Adrenal gland (tissue), 12 donors: ENCODE data around the gene CCDC146. TPM values are rescaled to one million over a fixed set of nuclear protein-coding genes. Genes with fewer than 3 reads are reported as not detected.

ENCODE experiments used
- DNase-seq, 7 donors: peaks; one replicate each; pipeline ENCODE4 v3.0.0-alpha.2; 2019 to 2020
- H3K27ac ChIP-seq, 5 donors: fragments of 200-600 bp; sonication (generic) in 4 of 5; 1 replicate in 3 of 5; 2 replicates in 2 of 5; pipeline versions ENCODE4 v1.5.1 to v1.8.0; 2016 to 2020; ENCODE audit warnings: mild to moderate bottlenecking in 1 of 5
- H3K27me3 ChIP-seq: fragments of 200-600 bp; 2 replicates; pipeline ENCODE4 v1.8.0; 2021
- H3K36me3 ChIP-seq, 2 donors: fragments of 200-600 bp; replicated peaks in 1 of 2; 1 replicate in 1 of 2; 2 replicates in 1 of 2; pipeline versions ENCODE4 v1.5.1 to v1.8.0; 2018 to 2022
- H3K4me1 ChIP-seq, 2 donors: fragments of 200-600 bp; replicated peaks in 1 of 2; 1 replicate in 1 of 2; 2 replicates in 1 of 2; pipeline versions ENCODE4 v1.5.1 to v1.8.0; 2018 to 2021
- H3K4me3 ChIP-seq, 4 donors: fragments of 200-600 bp; sonication (generic) in 3 of 4; one replicate each; pipeline ENCODE4 v1.5.1; 2016 to 2018
- H3K9me3 ChIP-seq, 3 donors: fragments of 200-600 bp; sonication (generic) in 1 of 3; replicated peaks in 1 of 3; 1 replicate in 2 of 3; 2 replicates in 1 of 3; pipeline versions ENCODE4 v1.5.1 to v1.8.0; 2016 to 2021
- POLR2A ChIP-seq, 2 donors: fragments of 450-650 bp; IDR thresholded peaks; one replicate each; pipeline ENCODE4 v1.6.1; 2017; ENCODE audit warnings: antibody characterized with exemption in 2 of 2, mild to moderate bottlenecking in 2 of 2, moderate library complexity in 1 of 2
- WGBS, 4 donors: extraction: QIAGEN DNeasy Blood & Tissue Kit in 2 of 4; methylation state at CpG; one replicate each; pipeline versions ENCODE4 v1.1.5 to v1.1.7; 2013 to 2017; 5-methylcytosine and 5-hydroxymethylcytosine counted together
- intact Hi-C, 2 donors: fragments of 100-400 bp; cut with DNase I; formaldehyde crosslinking; loops; one replicate each; pipeline versions ENCODE4 v1.14.1 to v1.15.0; 2022 to 2023
- polyA plus RNA-seq, 3 donors: library from polyadenylated mRNA; stranded (reverse); fragments of 200-250 nt in 2 of 3; fragments of 350-450 nt in 1 of 3; fragmentation: Illumina TruSeq in 1 of 3; extraction: RNeasy Lipid Tissue Mini Kit (QIAGEN cat#74804) in 1 of 3; gene quantifications; one replicate each; pipeline ENCODE4 v1.2.3, GENCODE V29; 2013 to 2014
- total RNA-seq, 9 donors: library from RNA; depleted of rRNA in 4 of 9; stranded (reverse); fragments of >200 nt in 4 of 9; fragments of 120-200 nt in 1 of 9; fragmentation: NEBNext Ultra II Directional in 1 of 9; extraction: Animal tissue kit (Norgen Biotek cat#: 25700) in 1 of 9; gene quantifications; one replicate each; pipeline versions ENCODE4 v1.1.0 to v1.2.4, GENCODE V29; 2013 to 2023
- TF ChIP-seq, protein P1 (sequence below), 6 experiments: fragments of 450-650 bp in 4 of 6; fragments of 200-600 bp in 2 of 6; sonication (generic) in 1 of 6; IDR thresholded peaks; 1 replicate in 5 of 6; 2 replicates in 1 of 6; pipeline versions ENCODE4 v1.5.1 to v1.8.0; 2016 to 2021; ENCODE audit warnings: antibody characterized with exemption in 6 of 6, mild to moderate bottlenecking in 2 of 6, moderate library complexity in 1 of 6
- donor health status: healthy with polysubstance abuse.
- donor health status: Bipolar disorder and iron deficiency.
- donor health status: DM: yes; HTN: yes; CAD: no.
- donor health status: DM: no; HTN: no; CAD: no.
- donor health status: DM: no; HTN: no; CAD: no.
- donor health status: DM: yes; HTN: yes; CAD: no.

The CCDC146 gene
- total and polyA plus RNA-seq, 12 donors, result 0.79 to 8.7 (median 5.1) TPM

- TF ChIP-seq, protein P1, sequence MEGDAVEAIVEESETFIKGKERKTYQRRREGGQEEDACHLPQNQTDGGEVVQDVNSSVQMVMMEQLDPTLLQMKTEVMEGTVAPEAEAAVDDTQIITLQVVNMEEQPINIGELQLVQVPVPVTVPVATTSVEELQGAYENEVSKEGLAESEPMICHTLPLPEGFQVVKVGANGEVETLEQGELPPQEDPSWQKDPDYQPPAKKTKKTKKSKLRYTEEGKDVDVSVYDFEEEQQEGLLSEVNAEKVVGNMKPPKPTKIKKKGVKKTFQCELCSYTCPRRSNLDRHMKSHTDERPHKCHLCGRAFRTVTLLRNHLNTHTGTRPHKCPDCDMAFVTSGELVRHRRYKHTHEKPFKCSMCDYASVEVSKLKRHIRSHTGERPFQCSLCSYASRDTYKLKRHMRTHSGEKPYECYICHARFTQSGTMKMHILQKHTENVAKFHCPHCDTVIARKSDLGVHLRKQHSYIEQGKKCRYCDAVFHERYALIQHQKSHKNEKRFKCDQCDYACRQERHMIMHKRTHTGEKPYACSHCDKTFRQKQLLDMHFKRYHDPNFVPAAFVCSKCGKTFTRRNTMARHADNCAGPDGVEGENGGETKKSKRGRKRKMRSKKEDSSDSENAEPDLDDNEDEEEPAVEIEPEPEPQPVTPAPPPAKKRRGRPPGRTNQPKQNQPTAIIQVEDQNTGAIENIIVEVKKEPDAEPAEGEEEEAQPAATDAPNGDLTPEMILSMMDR (IDR thresholded peaks at IDR 0.05), result no peak
- Histone ChIP-seq H3K36me3 (no peaks in the 10 kb centered on the region), H3K4me3 (no peak overlapping the region), H3K9me3 (no peaks in the 10 kb centered on the region), H3K27ac (no peak overlapping the region), H3K27me3 (no peaks in the 10 kb centered on the region), H3K4me1 (peaks cover 0 to 12% of the 10 kb centered on the region in 2 donors)
- 84 to 93% (median 91%) methylated on average over 4 of the region's 4 CpGs for WGBS, 4 donors
- intact Hi-C loops, result no loop called here
- DNase-seq, result no peak
Measured at GRCh38 chr7:77284005-77284404, 161.6 kb downstream of the CCDC146 start.

DNA sequence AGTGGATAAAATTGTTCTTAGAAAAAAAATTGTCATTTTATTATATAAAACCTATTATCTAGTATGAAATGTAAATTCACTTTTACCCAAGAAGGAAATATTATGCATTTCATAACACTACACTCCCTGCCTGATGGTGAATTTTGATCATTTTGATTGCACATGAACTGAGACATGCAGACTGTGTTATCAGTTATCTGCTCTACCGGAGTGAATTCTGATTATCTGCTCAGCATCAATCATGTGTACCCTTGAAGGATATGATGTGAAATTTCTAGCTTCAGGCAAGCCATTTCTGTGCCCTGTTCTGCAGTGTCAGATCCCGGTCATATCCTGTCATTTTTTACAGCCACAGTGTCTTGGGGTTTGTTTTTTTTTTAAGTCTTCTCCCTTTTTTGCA lies 162.2 kb downstream of the CCDC146 start:
- Histone ChIP-seq H3K4me1 (peaks cover 0 to 12% of the 10 kb centered on the region in 2 donors), H3K9me3 (no peaks in the 10 kb centered on the region), H3K4me3 (no peak overlapping the region), H3K36me3 (no peaks in the 10 kb centered on the region), H3K27ac (no peak overlapping the region), H3K27me3 (no peaks in the 10 kb centered on the region)
- DNase-seq, result no peak
- TF ChIP-seq POLR2A (IDR thresholded peaks at IDR 0.05), result no peak
- TF ChIP-seq, protein P1 (IDR thresholded peaks at IDR 0.05), result no peak
- intact Hi-C loops, result no loop called here
- WGBS, 4 donors, result 28 to 38% (median 31%) methylated on average over 2 of the region's 2 CpGs

- peaks cover 0 to 6% of the 10 kb centered on the region in 2 donors for H3K4me1 ChIP-seq
- intact Hi-C loops, result no loop called here
- no peaks in the 10 kb centered on the region for H3K27me3 ChIP-seq
- 60 to 77% (median 74%) methylated on average over 7 of the region's 7 CpGs for WGBS, 4 donors
- H3K9me3 ChIP-seq, result no peaks in the 10 kb centered on the region
- H3K27ac ChIP-seq, result peak overlapping the region in 1 of 5 donors; percentile 17
- H3K36me3 ChIP-seq, result no peaks in the 10 kb centered on the region
- TF ChIP-seq, protein P1 (IDR thresholded peaks at IDR 0.05), result no peak
- no peak for TF ChIP-seq POLR2A (IDR thresholded peaks at IDR 0.05)
- DNase-seq, result no peak
- H3K4me3 ChIP-seq, result no peak overlapping the region
Measured at GRCh38 chr7:77288676-77289320, 166.4 kb downstream of the CCDC146 start.

- peaks cover 0 to 6% of the 10 kb centered on the region in 2 donors for H3K4me1 ChIP-seq
- H3K36me3 ChIP-seq, result no peaks in the 10 kb centered on the region
- 94 to 98% (median 97%) methylated on average over 3 of the region's 3 CpGs for WGBS, 4 donors
- no peaks in the 10 kb centered on the region for H3K27me3 ChIP-seq
- no peak for DNase-seq
- H3K9me3 ChIP-seq, result no peaks in the 10 kb centered on the region
- intact Hi-C loops, result no loop called here
- TF ChIP-seq, protein P1 (IDR thresholded peaks at IDR 0.05), result no peak
- no peak for TF ChIP-seq POLR2A (IDR thresholded peaks at IDR 0.05)
- H3K4me3 ChIP-seq, result no peak overlapping the region
- no peak overlapping the region for H3K27ac ChIP-seq
Measured at GRCh38 chr7:77289387-77289786, 167.0 kb downstream of the CCDC146 start.
